Stimulated activated CD4-positive, alpha-beta T cell treated with anti-CD3 and anti-CD28 coated beads, Interleukin-1b, Interleukin-23, amount 100 ng/mL, for 4 hours (primary cell): Measurements from ENCODE around the gene ICAM5.

Experiments used
- DNase-seq, 2 donors: peaks; one replicate each; pipeline ENCODE4 v3.0.0-alpha.2; 2020; ENCODE audit warnings: low read depth in 2 of 2

The ICAM5 gene

DNA sequence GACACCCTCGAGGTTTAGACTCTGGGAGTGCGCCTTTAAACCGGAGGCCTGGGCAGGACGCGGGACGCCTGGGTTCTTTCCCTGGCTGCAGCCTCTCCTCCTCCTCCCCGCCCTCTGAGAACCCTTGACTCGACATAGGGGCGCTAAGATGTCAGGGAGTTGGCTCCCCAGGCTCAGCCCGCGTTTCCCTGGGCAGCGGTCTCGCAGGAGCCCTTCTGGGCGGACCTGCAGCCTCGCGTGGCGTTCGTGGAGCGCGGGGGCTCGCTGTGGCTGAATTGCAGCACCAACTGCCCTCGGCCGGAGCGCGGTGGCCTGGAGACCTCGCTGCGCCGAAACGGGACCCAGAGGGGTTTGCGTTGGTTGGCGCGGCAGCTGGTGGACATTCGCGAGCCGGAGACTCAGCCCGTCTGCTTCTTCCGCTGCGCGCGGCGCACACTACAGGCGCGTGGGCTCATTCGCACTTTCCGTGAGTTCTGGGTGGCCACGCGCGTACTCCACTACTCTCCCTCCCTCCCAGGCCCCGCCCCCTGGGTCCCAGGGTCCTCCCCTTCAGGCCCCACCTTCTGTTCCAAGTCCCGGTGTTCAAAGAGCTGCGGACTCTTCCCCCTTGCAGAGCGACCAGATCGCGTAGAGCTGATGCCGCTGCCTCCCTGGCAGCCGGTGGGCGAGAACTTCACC is 1.3 kb downstream of the ICAM5 start:
- DNase-seq, result peak in 1 of 2 donors; percentile 51

DNA sequence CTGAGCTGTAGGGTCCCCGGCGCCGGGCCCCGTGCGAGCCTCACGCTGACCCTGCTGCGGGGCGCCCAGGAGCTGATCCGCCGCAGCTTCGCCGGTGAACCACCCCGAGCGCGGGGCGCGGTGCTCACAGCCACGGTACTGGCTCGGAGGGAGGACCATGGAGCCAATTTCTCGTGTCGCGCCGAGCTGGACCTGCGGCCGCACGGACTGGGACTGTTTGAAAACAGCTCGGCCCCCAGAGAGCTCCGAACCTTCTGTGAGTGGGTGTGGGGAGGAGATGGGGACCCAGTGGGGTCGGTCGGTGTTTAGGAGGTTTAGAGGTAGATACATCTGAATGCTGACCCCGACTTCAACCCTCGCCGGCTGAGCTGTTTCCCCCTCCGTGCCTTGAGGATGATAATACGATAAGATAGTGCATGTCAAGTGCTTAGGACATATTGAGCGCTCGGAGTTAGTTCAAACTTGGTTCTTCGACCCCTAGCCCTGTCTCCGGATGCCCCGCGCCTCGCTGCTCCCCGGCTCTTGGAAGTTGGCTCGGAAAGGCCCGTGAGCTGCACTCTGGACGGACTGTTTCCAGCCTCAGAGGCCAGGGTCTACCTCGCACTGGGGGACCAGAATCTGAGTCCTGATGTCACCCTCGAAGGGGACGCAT is 1.9 kb downstream of the ICAM5 start:
- no peak for DNase-seq

DNA sequence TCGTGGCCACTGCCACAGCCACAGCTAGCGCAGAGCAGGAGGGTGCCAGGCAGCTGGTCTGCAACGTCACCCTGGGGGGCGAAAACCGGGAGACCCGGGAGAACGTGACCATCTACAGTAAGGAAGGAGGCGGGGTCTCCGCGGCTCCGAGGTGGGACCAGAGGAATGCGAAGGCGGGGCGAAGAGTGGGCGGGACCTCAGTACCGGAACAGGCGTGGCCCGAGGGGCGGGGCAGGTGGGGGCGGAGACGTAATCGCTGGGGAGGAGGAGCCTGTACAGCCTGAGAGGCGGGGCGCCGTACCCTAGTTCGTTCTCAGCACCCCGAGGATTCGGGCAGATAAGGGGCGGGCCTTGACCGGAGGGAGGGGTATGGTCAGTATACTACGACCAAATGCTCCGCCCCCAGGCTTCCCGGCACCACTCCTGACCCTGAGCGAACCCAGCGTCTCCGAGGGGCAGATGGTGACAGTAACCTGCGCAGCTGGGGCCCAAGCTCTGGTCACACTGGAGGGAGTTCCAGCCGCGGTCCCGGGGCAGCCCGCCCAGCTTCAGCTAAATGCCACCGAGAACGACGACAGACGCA is 2.5 kb downstream of the ICAM5 start:
- DNase-seq, result peak; percentile 53 to 61

DNA sequence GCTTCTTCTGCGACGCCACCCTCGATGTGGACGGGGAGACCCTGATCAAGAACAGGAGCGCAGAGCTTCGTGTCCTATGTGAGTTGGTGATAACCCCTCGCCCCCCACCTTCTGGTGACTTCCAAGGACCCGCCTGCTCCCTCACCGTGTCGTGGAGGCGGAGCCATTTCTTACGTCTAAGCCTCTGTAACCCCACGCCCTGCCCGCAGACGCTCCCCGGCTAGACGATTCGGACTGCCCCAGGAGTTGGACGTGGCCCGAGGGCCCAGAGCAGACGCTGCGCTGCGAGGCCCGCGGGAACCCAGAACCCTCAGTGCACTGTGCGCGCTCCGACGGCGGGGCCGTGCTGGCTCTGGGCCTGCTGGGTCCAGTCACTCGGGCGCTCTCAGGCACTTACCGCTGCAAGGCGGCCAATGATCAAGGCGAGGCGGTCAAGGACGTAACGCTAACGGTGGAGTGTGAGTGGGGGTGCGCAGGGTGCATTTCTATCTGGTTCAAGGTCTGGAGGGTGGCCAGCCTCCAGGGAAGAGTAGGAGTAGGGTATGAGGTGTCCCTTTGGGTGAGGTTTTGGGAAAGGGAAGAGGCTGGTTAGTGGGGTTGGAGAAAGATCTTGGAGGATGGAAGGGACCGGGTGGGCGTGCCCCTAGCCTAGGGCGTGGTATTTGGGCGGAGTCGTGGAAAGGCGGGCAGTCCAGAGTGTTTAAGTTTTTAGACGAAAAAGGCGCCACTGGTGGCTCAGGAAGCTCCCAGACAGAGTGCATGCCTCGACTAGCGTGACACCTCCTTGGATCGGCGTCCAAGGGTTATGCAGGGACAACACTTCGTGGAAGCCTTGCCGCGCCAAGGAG is 3.3 kb downstream of the ICAM5 start:
- DNase-seq, result no peak

DNA sequence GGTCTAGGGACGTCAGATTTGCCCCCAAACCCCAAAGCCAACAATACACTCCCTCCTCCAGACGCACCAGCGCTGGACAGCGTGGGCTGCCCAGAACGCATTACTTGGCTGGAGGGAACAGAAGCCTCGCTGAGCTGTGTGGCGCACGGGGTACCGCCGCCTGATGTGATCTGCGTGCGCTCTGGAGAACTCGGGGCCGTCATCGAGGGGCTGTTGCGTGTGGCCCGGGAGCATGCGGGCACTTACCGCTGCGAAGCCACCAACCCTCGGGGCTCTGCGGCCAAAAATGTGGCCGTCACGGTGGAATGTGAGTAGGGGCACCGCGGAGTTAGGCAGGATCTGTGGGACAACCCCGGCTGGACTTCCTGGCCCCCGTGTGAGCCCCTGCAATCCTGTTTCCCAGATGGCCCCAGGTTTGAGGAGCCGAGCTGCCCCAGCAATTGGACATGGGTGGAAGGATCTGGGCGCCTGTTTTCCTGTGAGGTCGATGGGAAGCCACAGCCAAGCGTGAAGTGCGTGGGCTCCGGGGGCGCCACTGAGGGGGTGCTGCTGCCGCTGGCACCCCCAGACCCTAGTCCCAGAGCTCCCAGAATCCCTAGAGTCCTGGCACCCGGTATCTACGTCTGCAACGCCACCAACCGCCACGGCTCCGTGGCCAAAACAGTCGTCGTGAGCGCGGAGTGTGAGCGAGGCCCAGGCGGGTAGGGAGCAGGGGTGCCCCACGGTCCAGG is 4.0 kb downstream of the ICAM5 start:
- no peak for DNase-seq

DNA sequence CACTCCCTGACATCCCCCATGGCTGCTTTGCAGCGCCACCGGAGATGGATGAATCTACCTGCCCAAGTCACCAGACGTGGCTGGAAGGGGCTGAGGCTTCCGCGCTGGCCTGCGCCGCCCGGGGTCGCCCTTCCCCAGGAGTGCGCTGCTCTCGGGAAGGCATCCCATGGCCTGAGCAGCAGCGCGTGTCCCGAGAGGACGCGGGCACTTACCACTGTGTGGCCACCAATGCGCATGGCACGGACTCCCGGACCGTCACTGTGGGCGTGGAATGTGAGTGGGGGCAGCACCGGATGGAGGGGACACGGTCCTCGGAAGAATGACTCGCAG is 4.6 kb downstream of the ICAM5 start:
- DNase-seq, result no peak

DNA sequence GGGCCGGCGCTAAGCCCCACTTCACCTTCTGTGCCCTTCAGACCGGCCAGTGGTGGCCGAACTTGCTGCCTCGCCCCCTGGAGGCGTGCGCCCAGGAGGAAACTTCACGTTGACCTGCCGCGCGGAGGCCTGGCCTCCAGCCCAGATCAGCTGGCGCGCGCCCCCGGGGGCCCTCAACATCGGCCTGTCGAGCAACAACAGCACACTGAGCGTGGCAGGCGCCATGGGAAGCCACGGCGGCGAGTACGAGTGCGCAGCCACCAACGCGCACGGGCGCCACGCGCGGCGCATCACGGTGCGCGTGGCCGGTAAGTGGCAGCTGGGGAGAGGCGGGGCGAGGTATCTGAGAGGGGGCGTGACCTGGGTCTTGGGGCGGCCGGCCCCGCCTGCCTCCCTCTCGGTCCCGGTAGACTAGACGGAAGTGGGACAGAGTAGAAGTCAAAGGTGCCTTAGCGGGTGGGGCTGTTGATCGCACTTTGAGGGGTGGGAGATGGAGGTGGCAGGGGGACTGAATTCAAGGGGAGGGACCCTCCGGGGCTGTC is 5.6 kb downstream of the ICAM5 start:
- peak in 1 of 2 donors; percentile 33 for DNase-seq

DNA sequence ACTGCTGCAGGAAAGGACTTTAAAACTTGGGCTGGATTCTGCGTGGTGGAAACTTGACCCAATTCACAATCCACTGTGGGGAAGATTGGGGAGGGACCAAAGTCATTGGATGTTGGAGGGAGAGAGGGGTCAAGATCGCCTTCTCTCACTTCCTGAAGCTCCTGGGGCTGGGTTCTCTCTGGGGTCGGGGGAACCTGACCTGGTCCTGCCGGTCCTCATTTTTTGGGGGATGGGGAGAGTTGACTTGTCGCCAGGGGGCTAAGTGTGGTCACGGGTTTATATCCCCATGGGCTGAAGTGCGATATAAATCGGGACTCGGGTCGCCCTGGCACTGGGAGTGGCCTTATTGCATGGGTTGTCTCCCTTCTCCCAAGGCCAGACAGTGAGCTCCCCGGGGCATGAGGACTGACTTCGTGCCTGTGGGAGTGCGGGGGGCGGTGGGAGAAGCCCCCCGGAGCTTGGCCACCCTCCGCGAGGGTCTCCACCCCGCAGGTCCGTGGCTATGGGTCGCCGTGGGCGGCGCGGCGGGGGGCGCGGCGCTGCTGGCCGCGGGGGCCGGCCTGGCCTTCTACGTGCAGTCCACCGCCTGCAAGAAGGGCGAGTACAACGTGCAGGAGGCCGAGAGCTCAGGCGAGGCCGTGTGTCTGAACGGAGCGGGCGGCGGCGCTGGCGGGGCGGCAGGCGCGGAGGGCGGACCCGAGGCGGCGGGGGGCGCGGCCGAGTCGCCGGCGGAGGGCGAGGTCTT is 6.3 kb downstream of the ICAM5 start:
- no peak for DNase-seq

DNA sequence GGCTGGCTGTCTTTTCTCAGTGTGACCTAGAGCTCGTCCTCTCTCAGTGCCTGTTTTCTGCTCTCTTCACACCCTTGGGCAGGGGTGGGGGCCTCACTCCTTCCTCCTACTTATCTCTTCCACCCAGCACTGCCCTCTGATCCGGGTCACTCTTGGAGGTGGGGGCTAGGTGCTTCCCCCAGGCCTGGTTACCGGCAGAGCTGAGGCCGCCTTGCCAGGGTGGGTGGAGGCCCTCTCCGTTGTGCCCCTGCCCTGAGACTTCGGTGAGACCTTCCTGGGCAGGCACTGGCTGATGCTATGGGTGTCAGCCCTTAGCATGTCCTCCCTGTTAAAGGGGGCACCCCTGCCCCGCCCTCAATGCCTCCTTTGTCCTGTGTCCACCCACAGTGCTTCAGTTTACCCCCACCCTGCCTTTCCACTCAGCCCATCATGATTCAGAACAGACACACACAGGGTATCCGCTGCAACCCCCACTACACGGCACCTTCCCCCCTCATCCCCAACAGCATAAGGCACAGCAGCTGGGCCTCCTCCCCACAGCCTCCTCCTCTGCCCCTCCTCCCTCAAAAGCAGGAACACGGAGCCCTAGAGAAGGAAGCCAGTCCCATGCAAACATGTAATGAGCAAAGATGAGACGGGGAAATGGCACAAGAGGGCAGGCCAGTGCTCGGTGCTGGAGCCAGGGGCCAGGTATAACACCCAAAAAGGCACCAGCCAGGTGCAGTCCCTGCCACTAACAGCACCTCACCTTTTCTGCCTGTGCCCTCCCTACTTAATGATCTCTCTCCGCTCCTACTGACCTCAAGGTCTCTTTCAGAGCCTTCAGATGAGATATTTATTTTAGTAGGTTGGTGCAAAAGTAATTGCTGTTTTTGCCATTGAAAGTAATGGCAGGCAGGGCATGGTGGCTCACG is 10.1 kb downstream of the ICAM5 start:
- DNase-seq, result no peak

DNA sequence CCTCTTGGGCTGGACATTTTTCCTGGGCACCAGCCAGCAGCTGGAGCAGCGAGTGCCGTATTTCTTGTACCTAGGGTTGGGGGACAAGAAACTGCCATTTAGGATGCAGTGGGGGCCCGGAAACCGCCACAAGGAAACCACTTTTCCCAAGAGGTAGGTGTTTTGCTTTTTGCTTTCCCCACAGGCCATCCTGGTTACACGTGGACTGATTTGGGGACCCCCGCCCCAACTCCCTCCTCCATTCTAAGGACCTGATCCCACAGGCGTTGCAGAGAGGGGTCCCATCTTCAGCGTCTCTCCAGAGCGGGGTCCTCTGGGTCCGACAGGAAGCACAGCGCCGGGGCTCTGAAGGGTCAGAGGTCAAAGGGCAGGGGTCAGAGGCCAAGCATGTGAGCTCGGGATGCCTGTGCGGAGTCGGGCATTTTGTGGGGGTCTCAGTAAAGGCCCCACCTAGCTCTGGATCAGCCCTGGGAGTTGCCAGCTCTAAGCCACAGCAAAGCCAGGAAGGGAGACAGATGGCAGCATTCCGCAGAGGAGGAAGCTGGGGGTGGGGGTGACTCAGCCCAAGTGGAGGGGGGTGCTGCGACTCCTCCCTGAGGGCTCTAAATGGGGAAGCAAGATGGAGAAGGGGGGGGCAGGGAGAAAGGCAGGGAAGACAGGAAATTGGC is 15.5 kb downstream of the ICAM5 start:
- no peak for DNase-seq

DNA sequence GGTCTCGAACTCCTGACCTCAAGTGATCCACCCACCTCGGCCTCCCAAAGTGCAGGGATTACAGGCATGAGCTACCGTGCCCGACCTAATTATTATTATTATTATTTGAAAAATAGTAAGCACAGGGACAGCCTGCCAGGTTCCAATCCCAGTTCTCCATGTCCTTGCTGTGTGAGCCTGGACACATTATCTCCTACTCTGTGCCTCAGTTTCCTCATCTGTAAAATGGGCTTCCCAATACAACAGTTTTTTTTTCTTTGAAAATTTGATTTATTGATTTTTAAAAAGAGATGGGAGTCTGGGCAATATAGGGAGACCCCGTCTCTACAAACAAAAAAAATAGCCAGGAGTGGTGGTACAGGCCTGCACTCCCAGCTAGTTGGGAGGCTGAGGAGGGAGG is 16.6 kb downstream of the ICAM5 start:
- DNase-seq, result no peak

DNA sequence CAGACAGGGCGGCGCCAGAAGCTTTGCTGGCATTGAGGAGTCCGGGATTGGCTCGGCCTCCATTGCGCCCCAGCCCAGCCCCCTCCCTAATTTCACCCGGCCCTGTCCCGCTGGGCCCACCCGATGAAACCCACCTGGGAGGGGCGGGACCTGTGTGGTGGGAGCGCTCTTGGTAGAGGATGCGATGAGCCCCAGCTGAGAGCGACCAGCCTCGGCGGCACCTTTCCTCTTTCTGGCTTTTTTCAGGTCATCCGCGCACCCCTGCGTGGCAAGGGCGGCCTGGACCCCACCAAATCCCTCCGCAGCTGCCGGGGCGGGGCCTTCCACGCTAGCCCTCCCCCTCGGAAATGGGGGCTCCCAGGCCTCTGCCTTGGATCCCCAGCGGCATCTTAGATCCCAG is 19.7 kb downstream of the ICAM5 start, which contains the start of gene ZGLP1:
Gene ZGLP1 (minus strand): TSS at position 393 of the 400 bp plus-strand sequence.
- DNase-seq, result no peak

DNA sequence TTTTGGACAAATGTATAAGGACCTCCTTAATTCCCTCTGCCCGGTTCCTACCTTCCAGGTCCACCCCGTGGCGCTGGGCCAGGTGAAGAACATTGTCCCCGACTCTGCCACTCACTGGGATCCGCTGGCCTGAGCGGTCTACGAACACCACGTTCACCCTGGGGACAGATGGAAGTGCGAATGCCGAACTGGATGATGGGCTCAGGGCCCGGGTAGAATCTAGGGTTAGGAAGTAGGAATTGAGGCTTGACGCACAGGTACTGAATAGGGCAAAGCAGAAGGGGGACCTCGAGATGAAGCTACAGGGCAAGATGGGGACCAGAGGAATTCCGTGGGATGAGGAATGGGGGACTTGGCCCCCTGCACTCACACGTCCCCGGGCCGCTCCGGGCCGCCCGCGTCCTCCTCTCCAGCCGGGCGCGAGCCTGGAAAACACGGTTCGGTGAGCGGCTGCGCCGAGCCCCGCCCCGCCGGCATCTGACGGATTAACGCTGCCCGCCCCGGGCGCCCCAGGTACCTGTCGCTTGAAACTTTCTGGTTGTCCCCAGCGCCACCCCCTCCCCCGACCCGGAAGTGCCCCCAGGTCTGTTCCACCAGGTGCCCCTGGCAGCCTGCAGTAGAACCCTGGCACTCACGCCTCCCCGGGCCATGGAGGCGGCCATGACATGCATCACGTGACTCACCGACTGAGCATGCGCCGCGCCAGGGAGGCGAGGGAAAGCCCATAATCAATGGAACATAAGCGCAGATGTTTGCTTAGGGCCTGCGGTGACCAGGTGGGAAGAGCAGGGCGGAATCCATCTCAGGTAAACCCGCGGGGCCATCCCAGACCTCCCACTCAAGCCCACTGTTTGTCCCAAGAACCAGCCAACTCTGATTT is 25.8 kb downstream of the ICAM5 start, which contains the start of gene FDX2:
Gene FDX2 (minus strand): TSS at position 681 of the 880 bp plus-strand sequence. CDS start 19 bp downstream, at position 662.
- peak; percentile 94 to 95 for DNase-seq

DNA sequence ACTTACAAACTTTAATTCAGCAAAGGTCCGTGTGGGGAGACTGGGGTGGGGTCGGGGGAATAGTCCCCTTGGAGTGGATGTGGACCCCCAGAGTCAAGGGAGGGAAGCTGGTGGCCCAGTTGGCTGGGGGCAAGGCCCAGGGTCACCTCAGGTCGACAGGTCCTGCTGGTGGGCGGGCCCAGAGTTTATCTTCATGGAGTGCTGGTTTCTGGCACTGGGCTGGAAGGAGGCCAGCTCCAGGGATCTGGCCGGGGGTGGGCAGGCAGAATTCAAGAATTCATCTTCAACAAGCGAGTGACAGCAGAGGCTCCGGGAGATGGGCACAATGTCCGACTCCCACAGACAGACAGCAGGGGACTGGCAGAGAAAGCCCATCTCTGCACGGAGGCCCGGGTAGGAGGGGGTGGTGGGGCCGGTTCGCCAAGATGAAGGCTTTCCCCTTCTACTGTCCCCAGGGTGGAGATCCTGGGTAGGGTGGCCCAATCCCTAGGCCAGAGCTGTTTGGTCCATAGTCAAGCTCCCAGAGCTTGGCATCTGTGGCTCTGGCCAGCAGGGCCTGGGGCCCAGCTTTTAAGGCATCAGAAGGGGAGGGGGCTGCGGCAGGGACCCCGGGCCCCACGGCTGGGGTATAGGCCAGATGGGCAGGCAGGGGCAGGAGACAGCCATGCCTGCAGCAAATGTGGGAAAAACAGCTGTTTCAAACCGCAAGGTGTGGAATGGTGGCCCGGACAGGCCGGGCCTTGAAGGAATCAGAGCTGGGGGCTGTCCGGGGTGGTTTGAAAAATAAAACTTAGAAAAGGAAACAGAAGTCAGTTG is 26.7 kb downstream of the ICAM5 start:
- no peak for DNase-seq

DNA sequence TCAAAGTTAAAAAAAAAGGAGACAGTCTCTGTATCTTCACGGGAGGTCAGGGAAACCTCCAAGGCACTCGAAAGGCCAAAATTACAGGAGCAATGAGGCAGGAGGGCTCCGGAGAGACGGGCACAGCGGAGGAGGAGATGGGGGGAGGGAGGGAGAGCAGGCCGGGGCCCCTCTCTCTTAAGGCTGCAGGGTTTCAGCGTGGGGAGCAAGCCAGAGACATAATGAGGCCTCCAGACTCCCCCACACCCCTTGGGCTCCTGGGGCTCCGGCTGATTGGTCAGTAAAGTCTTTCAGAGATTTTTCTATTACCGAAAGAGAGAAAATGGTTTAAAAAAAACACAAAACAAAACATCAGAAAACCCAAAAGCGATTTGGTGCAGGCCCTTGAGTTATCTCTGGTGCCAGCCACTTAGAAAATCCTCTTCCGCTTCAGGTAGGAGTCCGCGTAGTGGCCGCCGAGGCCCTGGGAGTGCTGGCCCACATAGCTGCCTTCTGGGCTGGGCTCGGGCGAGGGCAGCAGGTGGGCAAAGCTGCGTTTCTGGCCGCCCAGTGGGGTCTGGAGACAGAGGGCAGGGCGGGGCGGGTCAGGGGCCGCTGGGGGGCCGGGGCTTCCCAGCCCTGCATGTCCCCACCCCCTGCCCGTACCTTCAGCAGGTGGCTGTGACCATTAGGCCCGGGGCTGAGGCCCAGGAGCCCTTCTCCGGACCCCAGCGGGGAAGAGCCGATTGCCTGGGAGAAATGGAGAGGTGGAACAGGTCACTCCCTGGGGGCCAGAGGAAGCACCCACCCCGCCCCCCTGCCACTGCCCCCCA is 27.5 kb downstream of the ICAM5 start:
- DNase-seq, result no peak

DNA sequence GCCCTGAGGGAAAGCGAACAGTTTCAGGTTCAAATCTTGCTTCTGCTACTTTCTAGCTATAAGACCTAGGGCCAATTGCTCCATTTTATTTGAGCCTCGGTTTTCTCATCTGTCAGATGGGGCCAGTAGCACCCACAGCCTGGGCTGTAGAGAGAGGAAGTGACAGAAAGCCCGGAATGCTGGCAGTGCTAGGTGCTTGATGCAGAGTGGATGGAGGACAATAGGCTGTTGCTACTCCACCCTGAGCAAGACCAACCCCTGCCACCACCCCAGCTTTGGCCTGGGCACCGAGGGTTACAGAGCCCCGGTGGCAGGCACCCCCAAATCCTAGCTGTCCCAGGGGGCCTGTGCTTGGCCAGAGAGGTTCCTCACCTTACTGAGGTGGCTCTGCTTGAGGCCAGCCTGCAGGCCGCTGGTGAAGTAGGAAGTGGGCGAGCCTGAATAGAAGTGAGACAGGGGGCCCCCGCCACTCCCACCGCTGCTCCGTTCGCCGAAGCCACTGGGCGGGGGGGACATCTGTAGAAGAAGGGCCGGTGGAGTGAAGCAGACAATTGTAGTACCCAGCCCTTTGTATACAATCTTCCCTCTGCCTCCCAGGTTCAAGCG is 28.2 kb downstream of the ICAM5 start:
- DNase-seq, result no peak
